HepG2 (cell line): ENCODE measurements around the gene PAQR6. TPM values are rescaled to one million over a fixed set of nuclear protein-coding genes. Genes with fewer than 3 reads are reported as not detected.

Experiments used
- CREM ChIP-seq, 2 experiments: sonication (generic) in 1 of 2; formaldehyde crosslinking in 1 of 2; IDR thresholded peaks; 2 replicates each; pipeline versions ENCODE4 v1.4.0 to v1.6.1; 2016 to 2020; ENCODE audit warnings: antibody characterized with exemption in 1 of 2, mild to moderate bottlenecking in 1 of 2, missing genetic modification reagents in 1 of 2
- IRX3 ChIP-seq: sonication (generic); formaldehyde crosslinking; IDR thresholded peaks from 2 replicates; pipeline ENCODE4 v1.8.1; 2023; ENCODE audit warnings: mild to moderate bottlenecking, low read depth, missing genetic modification reagents, borderline replicate concordance
- ISX ChIP-seq: sonication (generic); formaldehyde crosslinking; conservative IDR thresholded peaks from 2 replicates; pipeline ENCODE4 v1.5.0; 2020; ENCODE audit warnings: missing genetic modification reagents
- KLF11 ChIP-seq: IDR thresholded peaks from 2 replicates; pipeline ENCODE4 v1.6.1; 2016; ENCODE audit warnings: missing compliant biosample characterization
- MBD4 ChIP-seq: IDR thresholded peaks from 2 replicates; pipeline ENCODE4 v1.6.1; 2012; ENCODE audit warnings: low read length, inconsistent platforms, borderline replicate concordance
- MXI1 ChIP-seq: IDR thresholded peaks from 3 replicates; pipeline ENCODE4 v1.6.1; 2012; ENCODE audit warnings: low read depth, low read length, inconsistent platforms, borderline replicate concordance
- NCOA2 ChIP-seq: sonication (generic); formaldehyde crosslinking; IDR thresholded peaks from 2 replicates; pipeline ENCODE4 v1.8.0; 2022; ENCODE audit warnings: inconsistent platforms
- NFKB2 ChIP-seq: sonication (generic); formaldehyde crosslinking; IDR thresholded peaks from 2 replicates; pipeline ENCODE4 v1.4.0; 2020; ENCODE audit warnings: missing genetic modification reagents, borderline replicate concordance
- NFKBIZ ChIP-seq: IDR thresholded peaks from 2 replicates; pipeline ENCODE4 v1.6.1; 2018; ENCODE audit warnings: missing genetic modification reagents, missing compliant biosample characterization
- NR1H2 ChIP-seq: sonication (generic); formaldehyde crosslinking; IDR thresholded peaks from 2 replicates; pipeline ENCODE4 v1.8.1; 2022; ENCODE audit warnings: low read depth, missing genetic modification reagents, borderline replicate concordance
- NR2F2 ChIP-seq: IDR thresholded peaks from 2 replicates; pipeline ENCODE4 v1.6.1; 2012; ENCODE audit warnings: low read depth, inconsistent platforms, borderline replicate concordance
- SETDB1 ChIP-seq: sonication (generic); formaldehyde crosslinking; IDR thresholded peaks from 2 replicates; pipeline ENCODE4 v1.5.1; 2020; ENCODE audit warnings: missing genetic modification reagents, mild to moderate bottlenecking, borderline replicate concordance
- SIN3B ChIP-seq: fragments of 150-350 bp; IDR thresholded peaks from 2 replicates; pipeline ENCODE4 v1.6.1; 2014; ENCODE audit warnings: low read length
- YEATS2 ChIP-seq: sonication (generic); formaldehyde crosslinking; IDR thresholded peaks from 2 replicates; pipeline ENCODE4 v1.4.0; 2020; ENCODE audit warnings: missing genetic modification reagents, borderline replicate concordance
- ZBTB3 ChIP-seq: sonication (generic); formaldehyde crosslinking; IDR thresholded peaks from 2 replicates; pipeline ENCODE4 v1.4.0; 2020; ENCODE audit warnings: low read depth, mild to moderate bottlenecking, moderate library complexity, missing genetic modification reagents, borderline replicate concordance
- ZGPAT ChIP-seq: IDR thresholded peaks from 2 replicates; pipeline ENCODE4 v1.6.1; 2016; ENCODE audit warnings: mild to moderate bottlenecking
- ZNF543 ChIP-seq: sonication (generic); formaldehyde crosslinking; IDR thresholded peaks from 2 replicates; pipeline ENCODE4 v1.4.0; 2020; ENCODE audit warnings: mild to moderate bottlenecking, missing genetic modification reagents
- ZNF746 ChIP-seq: sonication (generic); formaldehyde crosslinking; IDR thresholded peaks from 2 replicates; pipeline ENCODE4 v1.8.0; 2022; ENCODE audit warnings: mild to moderate bottlenecking, missing genetic modification reagents
- ZNF883 ChIP-seq: sonication (generic); formaldehyde crosslinking; IDR thresholded peaks from 2 replicates; pipeline ENCODE4 v1.5.1; 2020; ENCODE audit warnings: mild to moderate bottlenecking, missing genetic modification reagents; ENCODE audit errors: not compliant biosample characterization
- polyA plus RNA-seq, 8 experiments: library from polyadenylated mRNA; depleted of rRNA in 3 of 8; stranded (reverse) in 7 of 8; unstranded in 1 of 8; fragments of >200 nt; fragmentation: Illumina TruSeq in 4 of 8; extraction: Trizol in 4 of 8; gene quantifications; 2 replicates each; pipeline versions ENCODE4 v1.2.1 to v1.2.3, GENCODE V29; 2011 to 2016; ENCODE audit warnings: low read depth in 4 of 8, missing spikeins in 1 of 8, mixed read lengths in 1 of 8; ENCODE audit not compliant: insufficient read depth in 1 of 8
- total RNA-seq, 5 experiments: library from RNA; depleted of rRNA; stranded (reverse); fragments of >200 nt; fragmentation: Illumina TruSeq; extraction: Trizol; gene quantifications; 2 replicates each; pipeline ENCODE4 v1.2.3, GENCODE V29; 2016; ENCODE audit warnings: low read depth in 1 of 5
- TF ChIP-seq, protein P1 (sequence below): sonication (generic); formaldehyde crosslinking; IDR thresholded peaks from 2 replicates; pipeline ENCODE4 v1.4.0; 2020; ENCODE audit warnings: missing genetic modification reagents, borderline replicate concordance
- TF ChIP-seq, protein P2 (sequence below): sonication (generic); formaldehyde crosslinking; IDR thresholded peaks from 2 replicates; pipeline ENCODE4 v1.4.0; 2020; ENCODE audit warnings: low read depth, mild to moderate bottlenecking, missing genetic modification reagents
- TF ChIP-seq, protein P3 (sequence below): IDR thresholded peaks from 2 replicates; pipeline ENCODE4 v1.6.1; 2016; ENCODE audit warnings: missing compliant biosample characterization, missing genetic modification reagents, borderline replicate concordance

Gene PAQR6
- total and polyA plus RNA-seq, 2 of the 13 experiments (the other 11 are each of a cell fraction or from before 2014, with no cell fraction given) = 0.82 to 1.4 TPM

DNA sequence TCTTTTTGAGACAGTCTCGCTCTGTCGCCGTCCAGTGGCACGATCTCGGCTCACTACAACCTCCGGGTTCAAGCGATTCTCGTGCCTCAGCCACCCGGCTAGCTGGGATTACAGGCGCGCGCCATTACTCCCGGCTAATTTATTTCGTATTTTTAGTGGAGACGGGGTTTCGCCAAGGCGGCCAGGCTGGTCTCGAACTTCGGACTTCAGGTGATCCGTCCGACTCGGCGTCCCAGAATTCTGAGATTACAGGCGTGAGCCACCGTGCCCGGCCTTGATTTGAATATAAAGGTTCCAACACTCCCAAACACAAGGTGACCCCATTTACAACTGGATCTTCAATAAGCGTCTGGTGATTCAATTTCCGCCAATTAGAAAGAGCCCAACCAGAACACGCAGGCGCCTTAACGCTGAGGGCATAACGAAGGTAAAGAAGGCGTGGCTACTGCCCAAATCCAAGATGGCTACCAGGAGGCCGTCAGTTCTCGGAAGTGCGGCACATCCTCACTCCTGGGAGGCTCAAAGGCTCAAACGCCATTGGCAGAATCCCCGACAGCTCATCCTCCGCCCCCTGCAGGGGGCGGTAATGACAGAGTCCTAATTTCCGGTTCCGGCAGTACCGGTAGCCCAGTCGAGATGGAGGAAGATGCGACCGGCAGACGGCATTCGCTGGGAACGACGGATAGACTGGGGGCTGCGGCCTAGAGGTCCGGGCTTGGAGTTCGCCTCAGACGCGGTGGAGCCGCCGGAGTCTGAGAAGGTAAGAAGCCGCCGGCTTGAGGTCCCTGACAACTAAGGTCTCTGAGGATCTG, 54.2 kb downstream of the PAQR6 start, which contains the start of gene SLC25A44 (continued):
- TF ChIP-seq, protein P1, sequence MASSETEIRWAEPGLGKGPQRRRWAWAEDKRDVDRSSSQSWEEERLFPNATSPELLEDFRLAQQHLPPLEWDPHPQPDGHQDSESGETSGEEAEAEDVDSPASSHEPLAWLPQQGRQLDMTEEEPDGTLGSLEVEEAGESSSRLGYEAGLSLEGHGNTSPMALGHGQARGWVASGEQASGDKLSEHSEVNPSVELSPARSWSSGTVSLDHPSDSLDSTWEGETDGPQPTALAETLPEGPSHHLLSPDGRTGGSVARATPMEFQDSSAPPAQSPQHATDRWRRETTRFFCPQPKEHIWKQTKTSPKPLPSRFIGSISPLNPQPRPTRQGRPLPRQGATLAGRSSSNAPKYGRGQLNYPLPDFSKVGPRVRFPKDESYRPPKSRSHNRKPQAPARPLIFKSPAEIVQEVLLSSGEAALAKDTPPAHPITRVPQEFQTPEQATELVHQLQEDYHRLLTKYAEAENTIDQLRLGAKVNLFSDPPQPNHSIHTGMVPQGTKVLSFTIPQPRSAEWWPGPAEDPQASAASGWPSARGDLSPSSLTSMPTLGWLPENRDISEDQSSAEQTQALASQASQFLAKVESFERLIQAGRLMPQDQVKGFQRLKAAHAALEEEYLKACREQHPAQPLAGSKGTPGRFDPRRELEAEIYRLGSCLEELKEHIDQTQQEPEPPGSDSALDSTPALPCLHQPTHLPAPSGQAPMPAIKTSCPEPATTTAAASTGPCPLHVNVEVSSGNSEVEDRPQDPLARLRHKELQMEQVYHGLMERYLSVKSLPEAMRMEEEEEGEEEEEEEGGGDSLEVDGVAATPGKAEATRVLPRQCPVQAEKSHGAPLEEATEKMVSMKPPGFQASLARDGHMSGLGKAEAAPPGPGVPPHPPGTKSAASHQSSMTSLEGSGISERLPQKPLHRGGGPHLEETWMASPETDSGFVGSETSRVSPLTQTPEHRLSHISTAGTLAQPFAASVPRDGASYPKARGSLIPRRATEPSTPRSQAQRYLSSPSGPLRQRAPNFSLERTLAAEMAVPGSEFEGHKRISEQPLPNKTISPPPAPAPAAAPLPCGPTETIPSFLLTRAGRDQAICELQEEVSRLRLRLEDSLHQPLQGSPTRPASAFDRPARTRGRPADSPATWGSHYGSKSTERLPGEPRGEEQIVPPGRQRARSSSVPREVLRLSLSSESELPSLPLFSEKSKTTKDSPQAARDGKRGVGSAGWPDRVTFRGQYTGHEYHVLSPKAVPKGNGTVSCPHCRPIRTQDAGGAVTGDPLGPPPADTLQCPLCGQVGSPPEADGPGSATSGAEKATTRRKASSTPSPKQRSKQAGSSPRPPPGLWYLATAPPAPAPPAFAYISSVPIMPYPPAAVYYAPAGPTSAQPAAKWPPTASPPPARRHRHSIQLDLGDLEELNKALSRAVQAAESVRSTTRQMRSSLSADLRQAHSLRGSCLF (CRISPR knock-in tag) = no peak
- TF ChIP-seq NFKBIZ = no peak
- TF ChIP-seq YEATS2 (CRISPR knock-in tag) = peak; percentile 88; the same call in 1 of the 2 replicates
- no peak for TF ChIP-seq NR1H2 (CRISPR knock-in tag)
- TF ChIP-seq ZBTB3 (CRISPR knock-in tag) = no peak
- TF ChIP-seq KLF11 (CRISPR knock-in tag) = no peak
- TF ChIP-seq ZNF746 = no peak
- no peak for TF ChIP-seq MBD4
- TF ChIP-seq IRX3 (CRISPR knock-in tag) = no peak
- TF ChIP-seq NR2F2 = no peak
- TF ChIP-seq ZGPAT (CRISPR knock-in tag) = peak; percentile 74
- peak; percentile 57 for TF ChIP-seq SIN3B
- TF ChIP-seq NFKB2 (CRISPR knock-in tag) = peak; percentile 23; the same call in 1 of the 2 replicates
- TF ChIP-seq, protein P2, sequence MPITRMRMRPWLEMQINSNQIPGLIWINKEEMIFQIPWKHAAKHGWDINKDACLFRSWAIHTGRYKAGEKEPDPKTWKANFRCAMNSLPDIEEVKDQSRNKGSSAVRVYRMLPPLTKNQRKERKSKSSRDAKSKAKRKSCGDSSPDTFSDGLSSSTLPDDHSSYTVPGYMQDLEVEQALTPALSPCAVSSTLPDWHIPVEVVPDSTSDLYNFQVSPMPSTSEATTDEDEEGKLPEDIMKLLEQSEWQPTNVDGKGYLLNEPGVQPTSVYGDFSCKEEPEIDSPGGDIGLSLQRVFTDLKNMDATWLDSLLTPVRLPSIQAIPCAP (CRISPR knock-in tag) = no peak
- peak; percentile 28; the same call in 1 of the 2 replicates for TF ChIP-seq NCOA2 (CRISPR knock-in tag)
- peak; percentile 39; the same call in 1 of the 3 replicates for TF ChIP-seq MXI1
- no peak for TF ChIP-seq ISX (CRISPR knock-in tag)
- TF ChIP-seq SETDB1 (CRISPR knock-in tag) = no peak
- TF ChIP-seq, protein P3, sequence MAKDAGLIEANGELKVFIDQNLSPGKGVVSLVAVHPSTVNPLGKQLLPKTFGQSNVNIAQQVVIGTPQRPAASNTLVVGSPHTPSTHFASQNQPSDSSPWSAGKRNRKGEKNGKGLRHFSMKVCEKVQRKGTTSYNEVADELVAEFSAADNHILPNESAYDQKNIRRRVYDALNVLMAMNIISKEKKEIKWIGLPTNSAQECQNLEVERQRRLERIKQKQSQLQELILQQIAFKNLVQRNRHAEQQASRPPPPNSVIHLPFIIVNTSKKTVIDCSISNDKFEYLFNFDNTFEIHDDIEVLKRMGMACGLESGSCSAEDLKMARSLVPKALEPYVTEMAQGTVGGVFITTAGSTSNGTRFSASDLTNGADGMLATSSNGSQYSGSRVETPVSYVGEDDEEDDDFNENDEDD (CRISPR knock-in tag) = no peak
- TF ChIP-seq ZNF883 (CRISPR knock-in tag) = no peak
- no peak for TF ChIP-seq ZNF543 (CRISPR knock-in tag)
- TF ChIP-seq CREM (IDR thresholded peaks at IDR 0.05) = peak; percentile 93
- TF ChIP-seq CREM (CRISPR knock-in tag; IDR thresholded peaks at IDR 0.05) = no peak
